ENCODE results near the gene FGF5.
"Not testable (repeated sequence)": the region's sequence is repeated elsewhere in the genome, so short reads cannot be mapped to it uniquely, and the experiment has no call there.

The FGF5 gene

DNA sequence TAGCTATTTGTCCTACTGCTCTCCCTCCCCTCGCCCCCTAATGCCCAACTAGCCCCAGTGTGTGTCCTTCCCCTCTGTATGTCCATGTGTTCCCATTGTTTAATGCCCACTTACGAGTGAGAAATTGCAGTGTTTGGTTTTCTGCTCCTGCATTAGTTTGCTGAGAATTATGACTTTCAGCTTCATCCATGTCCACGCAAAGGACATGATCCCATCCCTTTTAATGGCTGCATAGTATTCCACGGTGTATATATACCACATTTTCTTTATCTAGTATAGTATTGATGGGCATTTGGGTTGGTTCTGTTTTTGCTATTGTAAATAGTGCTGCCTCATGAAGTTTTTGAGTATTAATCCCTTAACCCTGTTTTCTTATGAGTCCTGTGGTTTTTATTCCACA is 35.4 kb downstream of the FGF5 start:
- no peak for DNase-seq

DNA sequence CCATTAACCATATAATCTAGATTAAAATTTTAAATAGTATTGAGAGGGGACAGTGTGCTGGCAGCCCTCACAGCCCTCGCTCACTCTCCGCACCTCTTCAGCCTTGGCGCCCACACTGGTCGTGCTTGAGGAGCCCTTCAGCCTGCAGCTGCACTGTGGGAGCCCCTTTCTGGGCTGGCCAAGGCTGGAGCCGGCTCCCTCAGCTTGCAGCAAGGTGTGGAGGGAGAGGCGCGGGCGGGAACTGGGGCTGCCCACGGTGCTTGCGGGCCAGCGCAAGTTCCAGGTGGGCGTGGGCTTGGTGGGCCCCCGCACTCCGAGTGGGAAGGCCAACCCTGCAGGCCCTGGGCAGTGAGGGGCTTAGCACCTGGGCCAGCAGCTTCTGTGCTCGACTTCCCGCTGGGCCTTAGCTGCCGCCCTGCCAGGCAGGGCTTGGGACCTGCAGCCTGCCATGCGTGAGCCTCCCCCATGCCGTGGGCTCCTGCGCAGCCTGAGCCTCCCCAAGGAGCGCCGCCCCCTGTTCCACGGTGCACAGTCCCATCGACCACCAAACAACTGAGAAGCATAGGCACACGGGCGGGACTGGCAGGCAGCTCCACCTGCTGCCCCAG is 36.3 kb downstream of the FGF5 start:
- no peak for DNase-seq

DNA sequence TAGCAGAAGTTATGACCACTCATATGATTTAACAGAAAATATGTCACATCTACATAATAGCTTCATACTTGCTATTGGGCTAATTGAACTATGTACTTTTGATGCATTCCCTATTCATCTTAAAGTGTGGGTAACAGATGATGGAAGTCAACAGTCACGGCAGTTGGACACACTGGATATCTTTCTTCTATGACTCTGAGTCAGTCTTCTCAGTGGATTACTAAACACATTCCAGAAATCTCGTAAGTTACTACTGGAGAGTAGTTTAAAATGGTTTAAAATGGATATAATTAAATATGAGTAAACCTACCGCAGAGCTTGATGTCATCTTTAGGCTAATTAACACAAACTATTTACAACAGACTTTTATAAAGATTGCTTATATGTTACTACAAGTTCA is 39.0 kb downstream of the FGF5 start:
- no peak for DNase-seq

DNA sequence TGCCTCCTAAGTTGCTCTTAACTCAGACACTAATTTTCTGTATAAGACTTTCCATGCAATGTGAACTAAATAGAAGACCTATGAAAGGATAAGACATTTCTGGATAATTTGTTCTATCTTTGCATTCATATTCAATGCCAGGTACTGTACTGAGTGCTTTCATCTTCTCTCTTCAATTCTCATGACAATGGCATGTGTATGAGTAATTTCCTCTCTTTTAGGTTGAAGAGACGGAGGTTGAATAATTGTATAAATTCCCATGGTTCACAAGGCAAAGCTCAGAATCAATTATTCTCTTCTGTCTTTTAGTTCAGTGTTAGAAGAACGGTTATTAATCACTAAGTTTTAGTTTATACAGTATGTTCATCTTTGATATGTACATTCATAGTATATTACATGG is 39.8 kb downstream of the FGF5 start:
- DNase-seq, result no peak

DNA sequence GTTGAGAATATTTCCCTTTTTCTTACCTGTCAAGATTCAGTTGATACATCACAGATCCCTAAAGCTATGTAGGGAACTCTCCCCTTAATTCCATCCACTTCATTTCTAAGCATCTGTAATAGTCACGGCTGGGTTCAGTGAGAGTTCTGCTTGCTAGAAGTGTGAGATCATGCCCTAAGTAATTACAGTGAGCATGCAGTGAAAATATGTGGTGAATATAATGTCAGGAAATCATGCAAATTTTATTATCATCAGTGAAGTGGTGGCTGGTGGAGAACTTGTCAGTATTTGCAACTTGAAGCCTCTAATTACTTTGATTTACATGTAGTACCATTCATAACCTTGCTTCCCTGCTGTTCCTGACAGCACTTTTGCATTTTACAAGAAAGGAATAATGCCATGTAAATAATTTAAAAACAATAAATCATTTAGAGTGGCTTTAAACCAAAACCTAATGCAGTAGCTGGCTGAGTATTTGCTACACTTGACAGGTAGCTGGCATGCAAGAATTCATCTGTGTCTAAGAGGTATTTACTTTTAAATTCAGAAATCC is 40.8 kb downstream of the FGF5 start:
- no peak for DNase-seq

DNA sequence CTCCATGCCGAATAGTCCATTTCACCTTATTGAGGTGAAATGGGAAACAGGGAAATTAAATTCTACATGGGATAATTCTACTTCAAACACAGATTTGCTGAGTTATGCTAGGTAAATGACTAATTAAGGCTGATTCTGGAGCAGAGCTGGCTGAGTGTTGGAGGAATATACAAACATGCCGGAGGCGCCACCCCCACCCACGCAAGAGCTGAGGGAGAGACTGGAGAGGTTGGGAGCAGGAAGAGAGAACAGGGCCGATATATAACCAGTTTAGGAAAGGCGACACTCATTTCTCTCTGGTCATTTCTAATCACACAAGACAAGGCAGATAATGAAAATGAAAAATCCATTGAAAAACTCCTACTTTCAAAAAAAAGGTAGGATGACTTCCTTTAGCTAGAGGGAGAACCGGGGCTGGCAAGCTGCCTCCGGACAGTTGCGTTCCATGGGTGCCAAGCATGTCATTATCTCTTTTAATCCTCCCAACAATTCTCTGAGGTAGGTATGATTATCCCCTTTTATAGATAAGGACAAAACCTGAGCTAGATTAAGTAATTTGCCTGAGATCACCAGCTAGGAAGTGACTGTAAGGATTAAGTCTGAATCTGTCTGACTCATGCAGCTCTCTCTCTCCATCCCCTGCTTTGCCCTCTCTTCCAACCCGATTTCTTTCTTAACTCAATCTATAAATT is 41.5 kb downstream of the FGF5 start:
- no peak for DNase-seq

DNA sequence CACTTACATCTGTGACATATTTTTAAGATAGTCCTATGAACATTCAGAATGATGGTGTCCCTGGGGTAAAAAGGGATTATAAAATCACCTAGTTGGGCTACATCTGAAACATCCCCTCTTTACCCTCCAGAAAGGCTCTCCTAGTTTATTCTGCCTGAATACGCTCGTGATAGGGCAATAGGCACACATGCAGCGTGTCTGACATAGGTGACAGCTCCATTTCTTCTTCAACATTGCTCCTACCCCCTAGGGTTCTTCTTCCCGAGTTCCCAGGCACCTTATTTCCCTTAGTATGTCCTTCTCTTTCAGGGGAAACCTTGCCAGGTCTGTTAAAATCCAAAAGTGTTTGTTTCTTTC is 42.0 kb downstream of the FGF5 start:
- DNase-seq, result no peak

DNA sequence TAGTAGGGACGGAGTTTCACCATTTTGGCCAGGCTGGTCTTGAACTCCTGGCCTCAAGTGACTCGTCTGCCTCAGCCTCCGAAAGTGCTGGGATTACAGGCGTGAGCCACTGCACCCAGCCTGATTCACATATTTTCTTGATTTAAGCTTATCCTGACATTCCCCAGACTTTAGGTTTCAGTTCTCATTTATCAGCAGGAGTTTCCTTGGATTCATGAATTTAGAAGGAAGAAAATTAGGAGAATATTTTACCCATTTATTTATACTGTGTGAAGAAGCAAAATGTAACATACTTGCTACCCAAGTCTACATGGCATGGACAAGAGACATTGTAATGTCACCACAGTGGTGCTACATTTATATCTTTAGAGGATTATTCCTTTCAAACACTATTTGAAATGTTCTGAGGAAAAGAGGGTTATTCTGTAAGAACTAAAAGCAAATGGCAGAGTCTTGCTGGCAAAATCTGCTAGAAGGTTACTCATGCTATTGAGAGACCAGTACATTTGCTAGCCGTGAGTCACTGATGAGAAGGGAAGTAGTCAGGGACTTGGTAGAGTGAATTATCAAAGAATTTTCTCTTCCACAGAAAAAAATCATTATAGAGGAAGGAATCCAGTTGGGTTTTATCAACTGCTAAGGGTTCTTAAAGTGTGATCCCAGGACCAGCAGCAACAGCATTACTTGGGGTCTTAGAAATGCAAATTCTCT is 43.0 kb downstream of the FGF5 start:
- DNase-seq, result no peak

DNA sequence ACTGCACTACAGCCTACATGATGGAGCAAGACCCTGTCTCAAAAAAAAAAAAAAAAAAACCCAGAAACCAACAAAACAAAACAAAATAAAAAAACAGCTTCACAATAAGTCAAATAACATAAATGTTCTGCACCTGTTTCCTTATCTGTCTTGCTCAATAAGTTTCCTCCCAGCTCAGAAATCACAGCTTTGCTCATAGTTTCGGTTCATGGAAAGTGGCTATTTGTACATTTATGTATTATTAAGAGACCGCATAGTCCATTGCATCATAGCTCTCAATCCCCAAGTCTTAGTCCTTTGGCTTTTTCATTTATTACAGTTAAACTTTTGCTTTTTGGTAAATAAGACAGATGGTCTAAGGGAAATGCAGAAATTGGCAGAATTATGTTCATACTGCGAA is 44.7 kb downstream of the FGF5 start:
- no peak for DNase-seq

DNA sequence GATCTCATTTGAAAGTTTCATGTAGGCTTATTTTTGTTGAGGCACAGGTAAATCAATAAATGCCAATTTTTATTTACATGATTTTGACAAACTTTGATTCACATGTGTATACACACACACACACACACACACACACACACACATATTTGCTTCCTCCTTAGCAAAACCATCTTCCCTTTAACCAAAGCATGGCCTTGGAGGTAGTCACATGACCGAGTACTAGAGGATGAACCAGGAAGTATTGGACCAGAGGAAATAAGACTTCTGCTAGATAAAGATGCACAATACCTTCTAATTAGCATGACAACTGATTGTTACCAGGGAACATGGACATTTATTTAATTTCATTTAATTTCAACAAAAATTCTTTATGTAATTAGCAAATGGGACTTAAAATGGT is 45.7 kb downstream of the FGF5 start:
- DNase-seq, result no peak

DNA sequence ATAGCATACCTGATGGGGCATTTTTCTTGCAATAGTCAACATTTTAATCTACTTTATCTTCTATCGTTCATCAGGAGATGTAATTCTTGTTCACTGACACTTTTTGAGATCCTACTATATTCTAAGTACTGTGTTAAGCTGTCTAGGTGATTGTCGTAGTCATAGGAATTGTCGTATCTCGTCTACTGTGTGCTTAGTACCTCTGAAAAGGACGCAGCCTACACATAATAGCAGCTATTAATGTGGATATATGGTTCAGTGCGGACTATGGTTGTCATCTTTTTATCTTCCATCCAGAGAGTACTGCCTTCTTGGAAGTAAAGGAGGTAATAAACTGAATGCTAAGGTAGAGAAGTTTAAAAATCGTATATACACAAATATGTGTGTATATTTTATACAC is 47.2 kb downstream of the FGF5 start:
- DNase-seq, result no peak

DNA sequence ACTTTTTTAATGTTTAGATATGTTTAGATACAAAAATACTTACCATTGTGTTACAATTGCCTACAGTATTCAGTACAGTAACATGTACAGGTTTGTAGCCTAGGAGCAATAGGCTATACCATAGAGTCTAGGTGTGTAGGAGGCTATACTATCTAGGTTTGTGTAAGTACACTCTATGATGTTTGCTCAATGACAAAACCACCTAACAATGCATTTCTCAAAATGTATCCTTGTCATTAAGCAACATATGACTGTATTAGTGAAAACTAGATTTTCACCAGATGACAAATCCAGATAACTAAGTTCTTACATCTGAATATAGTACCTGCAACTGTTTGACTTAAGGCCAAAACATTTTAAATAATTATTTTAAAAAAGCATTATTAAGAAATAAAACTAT is 49.4 kb downstream of the FGF5 start:
- DNase-seq, result not testable (repeated sequence)

DNA sequence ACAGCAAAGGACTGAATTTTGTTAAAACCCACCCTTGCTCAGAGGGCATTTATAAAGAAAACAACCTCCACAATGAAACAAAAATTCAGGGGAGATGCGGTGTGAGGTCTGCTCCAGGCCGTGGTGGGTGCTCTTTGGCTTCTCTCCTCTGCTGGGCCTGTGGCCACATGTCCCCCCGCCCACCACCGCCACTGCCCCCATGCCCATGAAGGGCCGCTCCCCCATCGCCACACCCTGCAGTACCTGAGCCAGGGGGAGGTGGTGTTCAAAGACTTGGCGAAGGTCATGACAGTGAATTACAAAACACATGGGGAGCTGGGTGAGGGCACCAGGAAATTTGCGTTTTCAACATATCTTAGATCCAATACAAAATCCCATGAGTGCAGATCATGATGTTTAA is 54.9 kb downstream of the FGF5 start:
- no peak for DNase-seq

DNA sequence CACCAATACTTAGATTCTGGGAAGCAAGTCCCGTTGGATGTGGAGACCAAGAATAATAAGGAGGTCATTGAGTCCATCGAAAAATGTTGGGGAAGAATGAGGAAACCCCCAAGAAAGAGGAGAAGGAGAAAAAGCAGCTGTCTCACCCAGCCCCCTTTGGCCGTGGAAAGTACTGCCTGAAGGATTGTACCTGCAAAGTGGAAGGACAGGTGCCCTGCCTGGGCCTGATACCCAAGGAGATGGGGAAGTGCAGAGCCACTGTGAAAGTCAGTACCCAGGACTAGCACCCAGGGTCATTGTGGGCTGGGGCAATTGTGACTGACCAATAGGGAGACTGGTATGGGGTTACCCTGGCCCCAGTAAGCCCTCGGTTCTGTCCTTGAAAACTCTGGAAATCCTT is 55.3 kb downstream of the FGF5 start:
- no peak for DNase-seq

DNA sequence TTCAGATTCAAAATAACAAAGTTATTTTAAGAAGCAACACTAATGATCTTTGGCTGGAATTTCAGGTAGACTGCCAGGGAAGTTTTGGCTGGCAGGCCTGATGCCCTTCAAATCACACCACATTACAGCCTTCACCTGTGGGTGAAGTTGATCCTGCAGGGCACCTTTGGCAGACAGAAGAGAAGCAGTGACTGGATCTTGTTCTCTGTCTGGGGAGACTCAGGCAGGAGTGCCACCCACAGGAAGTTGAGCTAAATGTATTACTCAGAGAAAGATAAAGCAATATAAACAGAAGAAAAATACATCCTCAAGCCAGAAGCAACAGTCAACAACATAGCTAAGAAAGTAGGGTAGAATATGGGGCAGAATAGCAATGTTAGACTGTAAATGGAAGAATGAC is 56.3 kb downstream of the FGF5 start:
- DNase-seq, result no peak

DNA sequence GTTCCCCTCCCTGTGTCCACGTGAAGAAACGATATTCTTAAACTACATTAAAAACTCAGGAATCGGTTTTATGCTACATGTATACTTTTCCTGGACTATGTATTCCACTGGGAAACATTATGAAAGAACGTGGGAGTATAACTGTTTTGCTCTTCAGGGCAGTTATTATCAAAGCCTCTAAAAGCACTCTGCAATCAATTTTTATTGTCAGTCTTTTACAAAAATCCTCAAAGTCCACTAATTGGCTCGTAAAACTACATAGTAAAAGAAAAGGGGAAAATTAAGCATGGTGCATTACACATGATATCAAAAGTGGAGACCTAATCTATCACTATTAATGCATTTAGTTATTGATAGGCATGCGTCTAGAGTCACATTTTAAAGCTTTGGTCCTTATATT is 57.7 kb downstream of the FGF5 start:
- no peak for DNase-seq

DNA sequence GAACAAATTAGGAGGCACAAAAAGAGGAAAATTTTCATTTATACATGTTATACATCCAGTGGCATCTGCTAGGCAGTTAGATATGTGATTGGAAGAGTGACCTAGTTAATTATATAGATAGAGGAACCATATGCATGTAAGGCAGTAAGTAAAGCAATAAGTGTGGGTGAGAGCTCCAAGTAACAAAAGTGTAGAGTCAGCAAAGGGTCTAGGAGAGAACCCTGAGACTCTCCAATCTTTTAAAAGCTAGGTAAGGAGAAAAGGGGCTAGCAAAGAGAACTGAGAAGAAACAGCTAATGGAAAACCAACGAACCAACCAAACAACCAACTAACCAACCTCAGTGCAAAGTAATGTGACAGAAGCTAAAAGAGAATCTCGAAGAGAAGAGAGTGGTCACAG is 65.2 kb downstream of the FGF5 start:
- no peak for DNase-seq

DNA sequence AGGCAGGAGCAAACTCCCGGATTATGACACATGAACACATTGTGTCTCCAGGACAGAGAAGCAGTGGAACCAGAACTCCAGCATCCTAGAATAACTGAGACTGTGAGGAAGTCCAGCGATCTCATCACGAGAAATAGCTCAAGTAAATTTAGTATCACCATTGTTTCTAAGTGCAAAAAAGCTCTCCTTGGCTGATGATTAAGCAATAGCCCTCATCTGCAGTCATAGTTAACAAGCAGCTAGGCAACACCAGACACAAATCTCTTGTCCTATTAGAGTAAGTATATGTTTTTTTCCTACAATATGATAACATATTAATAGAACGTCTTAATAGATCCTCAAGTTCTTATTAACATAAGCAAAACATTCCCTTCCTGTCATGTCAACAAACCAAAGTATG is 66.7 kb downstream of the FGF5 start:
- no peak for DNase-seq

DNA sequence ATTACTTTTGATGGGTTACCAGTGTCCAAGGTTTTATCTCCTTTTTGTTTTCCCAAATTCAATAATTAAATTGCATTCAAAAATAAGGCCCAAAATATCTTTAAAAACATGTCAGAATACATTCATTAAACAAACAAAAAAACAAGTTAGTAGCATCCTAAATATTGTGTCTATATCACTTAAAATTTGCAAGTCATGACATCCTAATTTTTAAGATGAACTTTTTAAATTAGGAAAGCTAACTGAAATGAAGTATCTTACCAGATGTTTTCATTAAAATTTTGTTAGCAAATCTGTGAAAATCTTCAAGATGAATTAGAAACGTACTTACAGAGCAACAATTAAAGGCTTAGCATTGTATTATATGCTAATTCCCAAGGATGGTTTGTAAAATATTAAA is 68.1 kb downstream of the FGF5 start:
- DNase-seq, result no peak

DNA sequence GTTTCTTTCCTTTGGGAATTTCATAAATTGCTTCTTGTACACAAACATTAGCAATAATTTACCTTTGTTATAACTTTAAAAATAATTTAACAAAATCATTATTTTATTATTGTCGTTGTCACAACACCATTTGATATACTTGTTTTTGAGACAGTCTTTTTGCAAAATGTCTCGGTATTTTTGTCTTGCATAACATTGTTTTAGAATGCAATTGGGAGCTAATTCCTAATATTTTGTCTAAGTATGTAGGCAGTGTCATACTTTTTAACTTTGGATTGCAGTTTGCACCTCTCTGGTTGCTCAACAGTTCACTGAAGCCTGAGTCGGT is 68.7 kb downstream of the FGF5 start:
- DNase-seq, result no peak

DNA sequence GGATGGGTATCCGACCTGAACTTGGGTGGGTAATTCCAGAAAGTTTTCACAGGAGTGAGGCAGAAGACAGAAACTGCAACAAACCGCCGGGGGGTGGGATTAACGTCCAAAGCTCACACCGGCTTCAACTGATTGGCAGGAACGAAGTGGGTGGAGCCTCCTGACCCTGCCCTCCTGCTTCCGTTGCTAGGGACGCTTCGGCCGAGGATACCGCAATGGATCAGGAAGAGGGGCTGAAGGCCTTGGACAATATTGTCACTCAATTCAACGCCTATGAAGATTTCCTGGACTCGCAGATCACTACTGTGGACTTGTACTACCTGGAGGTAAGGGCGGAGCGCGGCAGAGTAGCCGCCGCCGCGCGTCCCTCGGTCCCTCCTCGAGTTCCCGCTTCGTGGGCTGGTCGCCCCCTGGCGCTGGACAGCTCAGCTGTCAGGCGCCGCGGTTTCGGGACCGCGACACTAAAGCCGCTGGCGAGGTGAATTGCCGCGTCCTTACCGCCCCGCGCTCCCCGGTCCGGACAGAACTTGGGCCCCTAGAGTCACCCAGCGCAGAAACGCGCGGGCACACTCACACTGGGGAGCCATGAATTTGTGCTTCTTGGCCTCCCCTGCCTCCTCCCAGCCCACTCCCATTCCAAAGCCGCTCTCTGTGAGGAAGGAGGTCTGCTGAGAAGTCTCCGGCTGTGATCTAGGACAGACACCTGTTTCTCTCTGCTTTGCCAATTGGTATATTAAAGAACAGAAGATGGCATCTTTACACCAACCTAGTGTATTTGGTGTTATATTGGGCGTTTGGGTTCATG is 69.3 kb downstream of the FGF5 start, which contains the start of gene CFAP299:
Gene CFAP299, plus strand, starts transcription at position 177 of the 805 bp plus-strand sequence.
- peak; percentile 11 to 46 for DNase-seq

DNA sequence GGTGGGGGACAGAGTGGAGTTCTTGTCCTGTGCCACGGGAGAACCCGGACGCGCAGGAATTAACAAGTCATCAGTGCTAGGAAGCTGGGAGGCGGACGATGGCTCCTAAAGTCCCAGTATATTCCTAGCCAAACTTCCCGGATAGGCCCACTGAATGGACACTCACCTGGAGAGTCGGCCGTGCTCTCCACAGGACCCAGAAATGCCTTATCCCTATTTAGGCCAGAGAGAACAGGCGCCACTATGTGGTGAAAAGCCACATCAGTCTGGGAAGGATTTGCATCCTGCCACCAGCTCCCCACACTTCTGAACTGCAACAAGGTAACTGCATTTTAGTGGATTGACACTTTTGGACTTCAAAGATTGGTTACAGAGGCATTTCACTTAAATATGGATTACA is 70.1 kb downstream of the FGF5 start:
- DNase-seq, result no peak

DNA sequence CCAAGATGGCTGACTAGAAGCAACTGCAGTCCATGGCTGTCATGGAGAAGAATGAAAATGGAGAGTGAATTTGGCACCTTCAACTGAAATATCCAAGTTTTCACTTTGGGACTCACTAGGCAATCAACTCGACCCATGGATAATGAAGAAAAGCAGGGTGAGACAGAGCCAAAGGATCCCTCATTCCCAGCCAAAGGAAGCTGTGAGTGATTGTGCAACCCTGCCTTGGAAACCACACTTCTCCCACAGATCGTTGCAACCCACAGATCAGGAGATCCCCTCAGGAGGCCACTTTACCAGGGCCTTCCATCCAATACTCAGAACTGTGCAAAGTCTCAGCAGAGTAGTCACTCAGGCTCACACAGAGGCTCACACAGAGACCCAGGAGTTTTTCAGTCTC is 73.6 kb downstream of the FGF5 start:
- no peak for DNase-seq
